ENCODE measurements around the gene ZBTB20.

Gene ZBTB20

GRCh38 chr3:114331710-114332109 lies 815.4 kb downstream of the ZBTB20 start:
- TF ChIP-seq EZH2phosphoT487 (conservative IDR thresholded peaks at IDR 0.05; ENCODE audit: low read length): no peak
- no peak for TF ChIP-seq CTCF (IDR thresholded peaks at IDR 0.05; ENCODE audit: insufficient read depth, low read length, poor library complexity, severe bottlenecking)

GRCh38 chr3:114331007-114331406 lies 816.1 kb downstream of the ZBTB20 start:
- no peak overlapping the region for H2AFZ ChIP-seq (ENCODE audit: low read depth, low read length, severe bottlenecking)
- H3K4me3 ChIP-seq (ENCODE audit: insufficient read depth, low read length, poor library complexity, severe bottlenecking): no peak overlapping the region
- peak overlapping the region; percentile 89; the same call in 1 of the 2 replicates for H3K27ac ChIP-seq (ENCODE audit: low read depth, low read length)
- H3K9ac ChIP-seq (ENCODE audit: low read length): no peak overlapping the region
- peaks cover 16% of the 10 kb centered on the region for H3F3A ChIP-seq (ENCODE audit: insufficient read depth)
- H4K20me1 ChIP-seq (ENCODE audit: low read depth, low read length): no peaks in the 10 kb centered on the region
- TF ChIP-seq EZH2phosphoT487 (conservative IDR thresholded peaks at IDR 0.05; ENCODE audit: low read length) (no peak), CTCF (IDR thresholded peaks at IDR 0.05; ENCODE audit: insufficient read depth, low read length, poor library complexity, severe bottlenecking) (no peak)
- H3K36me3 ChIP-seq (ENCODE audit: low read length): no peaks in the 10 kb centered on the region
- no peak overlapping the region for H3K4me2 ChIP-seq (ENCODE audit: low read depth, low read length, poor library complexity, severe bottlenecking)
- no peaks in the 10 kb centered on the region for H3K27me3 ChIP-seq (ENCODE audit: low read length)
- H3K9me3 ChIP-seq (ENCODE audit: insufficient read depth, low read length): peaks cover 10% of the 10 kb centered on the region; the same call in 1 of the 2 replicates
- H3K9me2 ChIP-seq (replicated peaks; ENCODE audit: insufficient read depth, low read length): no peaks in the 10 kb centered on the region
- H3K79me2 ChIP-seq (ENCODE audit: insufficient read depth, low read length): no peaks in the 10 kb centered on the region

More at GRCh38 chr3:114331710-114332109, 815.4 kb downstream of the ZBTB20 start:
- Histone ChIP-seq H3K79me2 (ENCODE audit: insufficient read depth, low read length) (no peaks in the 10 kb centered on the region), H3K4me2 (ENCODE audit: low read depth, low read length, poor library complexity, severe bottlenecking) (peak overlapping the region; percentile 56), H3K27ac (ENCODE audit: low read depth, low read length) (peak overlapping the region; percentile 89), H3K9ac (ENCODE audit: low read length) (no peak overlapping the region), H3K9me2 (replicated peaks; ENCODE audit: insufficient read depth, low read length) (no peaks in the 10 kb centered on the region), H3K36me3 (ENCODE audit: low read length) (no peaks in the 10 kb centered on the region), H3F3A (ENCODE audit: insufficient read depth) (peaks cover 16% of the 10 kb centered on the region), H3K27me3 (ENCODE audit: low read length) (no peaks in the 10 kb centered on the region), H3K9me3 (ENCODE audit: insufficient read depth, low read length) (peaks cover 10% of the 10 kb centered on the region; the same call in 1 of the 2 replicates), H4K20me1 (ENCODE audit: low read depth, low read length) (no peaks in the 10 kb centered on the region), H2AFZ (ENCODE audit: low read depth, low read length, severe bottlenecking) (no peak overlapping the region), H3K4me3 (ENCODE audit: insufficient read depth, low read length, poor library complexity, severe bottlenecking) (no peak overlapping the region)

GRCh38 chr3:114329823-114330222 lies 817.3 kb downstream of the ZBTB20 start:
- TF ChIP-seq EZH2phosphoT487 (conservative IDR thresholded peaks at IDR 0.05; ENCODE audit: low read length): no peak

GRCh38 chr3:114328345-114328744 lies 818.7 kb downstream of the ZBTB20 start:
- Histone ChIP-seq H3K4me3 (ENCODE audit: insufficient read depth, low read length, poor library complexity, severe bottlenecking) (no peak overlapping the region), H3K27me3 (ENCODE audit: low read length) (no peaks in the 10 kb centered on the region), H3K27ac (ENCODE audit: low read depth, low read length) (peak overlapping the region; percentile 26; the same call in 1 of the 2 replicates), H4K20me1 (ENCODE audit: low read depth, low read length) (no peaks in the 10 kb centered on the region), H3K9me3 (ENCODE audit: insufficient read depth, low read length) (peaks cover 10% of the 10 kb centered on the region; the same call in 1 of the 2 replicates), H3K79me2 (ENCODE audit: insufficient read depth, low read length) (no peaks in the 10 kb centered on the region), H3F3A (ENCODE audit: insufficient read depth) (peaks cover 12% of the 10 kb centered on the region), H3K4me2 (ENCODE audit: low read depth, low read length, poor library complexity, severe bottlenecking) (no peak overlapping the region), H3K9ac (ENCODE audit: low read length) (no peak overlapping the region), H3K9me2 (replicated peaks; ENCODE audit: insufficient read depth, low read length) (no peaks in the 10 kb centered on the region), H2AFZ (ENCODE audit: low read depth, low read length, severe bottlenecking) (no peak overlapping the region), H3K36me3 (ENCODE audit: low read length) (no peaks in the 10 kb centered on the region)
- TF ChIP-seq EZH2phosphoT487 (conservative IDR thresholded peaks at IDR 0.05; ENCODE audit: low read length): no peak
- TF ChIP-seq CTCF (IDR thresholded peaks at IDR 0.05; ENCODE audit: insufficient read depth, low read length, poor library complexity, severe bottlenecking): no peak

More at GRCh38 chr3:114329823-114330222, 817.3 kb downstream of the ZBTB20 start:
- no peak overlapping the region for H3K9ac ChIP-seq (ENCODE audit: low read length)
- no peaks in the 10 kb centered on the region for H4K20me1 ChIP-seq (ENCODE audit: low read depth, low read length)
- H3K4me2 ChIP-seq (ENCODE audit: low read depth, low read length, poor library complexity, severe bottlenecking): no peak overlapping the region
- H3F3A ChIP-seq (ENCODE audit: insufficient read depth): peaks cover 16% of the 10 kb centered on the region
- no peak overlapping the region for H3K4me3 ChIP-seq (ENCODE audit: insufficient read depth, low read length, poor library complexity, severe bottlenecking)
- no peaks in the 10 kb centered on the region for H3K36me3 ChIP-seq (ENCODE audit: low read length)
- no peaks in the 10 kb centered on the region for H3K79me2 ChIP-seq (ENCODE audit: insufficient read depth, low read length)
- no peaks in the 10 kb centered on the region for H3K9me2 ChIP-seq (replicated peaks; ENCODE audit: insufficient read depth, low read length)
- H3K27me3 ChIP-seq (ENCODE audit: low read length): no peaks in the 10 kb centered on the region
- peaks cover 10% of the 10 kb centered on the region; the same call in 1 of the 2 replicates for H3K9me3 ChIP-seq (ENCODE audit: insufficient read depth, low read length)
- H2AFZ ChIP-seq (ENCODE audit: low read depth, low read length, severe bottlenecking): no peak overlapping the region
- no peak overlapping the region for H3K27ac ChIP-seq (ENCODE audit: low read depth, low read length)

Measured in SU-DHL-6 (cell line).